ENCODE measurements around the gene MOAP1.

GRCh38 chr14:93163564-93163963 is 21.1 kb downstream of the MOAP1 start:
- TF ChIP-seq POLR2AphosphoS5 (IDR thresholded peaks at IDR 0.05; ENCODE audit: low read depth): no peak
- no peak for TF ChIP-seq CTCF (conservative IDR thresholded peaks at IDR 0.05; ENCODE audit: low read depth in 2 of 2)
- no peak for TF ChIP-seq REST (IDR thresholded peaks at IDR 0.05; ENCODE audit: unreplicated experiment)
- TF ChIP-seq EZH2phosphoT487 (IDR thresholded peaks at IDR 0.05; ENCODE audit: unreplicated experiment): no peak
- no peak for TF ChIP-seq ZNF114 (CRISPR knock-in tag; IDR thresholded peaks at IDR 0.05)
- no peak for TF ChIP-seq NANOG (IDR thresholded peaks at IDR 0.05; ENCODE audit: borderline replicate concordance)
- TF ChIP-seq ETS1 (IDR thresholded peaks at IDR 0.05): no peak
- no peak for TF ChIP-seq CREB1 (CRISPR knock-in tag; IDR thresholded peaks at IDR 0.05; ENCODE audit: low read depth)
- no peak for TF ChIP-seq ZNF462 (CRISPR knock-in tag; IDR thresholded peaks at IDR 0.05)
- TF ChIP-seq JUNB (IDR thresholded peaks at IDR 0.05; ENCODE audit: unreplicated experiment): no peak
- no peak for TF ChIP-seq EZH2 (IDR thresholded peaks at IDR 0.05; ENCODE audit: low read depth, unreplicated experiment)
- no peak for TF ChIP-seq ZNF331 (CRISPR knock-in tag; IDR thresholded peaks at IDR 0.05; ENCODE audit: low read depth)
- no peak for TF ChIP-seq STAT1 (IDR thresholded peaks at IDR 0.05; ENCODE audit: unreplicated experiment)

Measured in GM23338 (cell line).